ENCODE results near the gene PUSL1. TPM values are rescaled to one million over a fixed set of nuclear protein-coding genes. Genes with fewer than 3 reads are reported as not detected.
A peak's percentile ranks its signal among the peaks of the same experiment; 100 is the strongest.

Gene PUSL1
- total and polyA plus RNA-seq, 2 of the 13 experiments (the other 11 are each of a cell fraction or from before 2014, with no cell fraction given): 8.3 to 22.2 TPM

DNA sequence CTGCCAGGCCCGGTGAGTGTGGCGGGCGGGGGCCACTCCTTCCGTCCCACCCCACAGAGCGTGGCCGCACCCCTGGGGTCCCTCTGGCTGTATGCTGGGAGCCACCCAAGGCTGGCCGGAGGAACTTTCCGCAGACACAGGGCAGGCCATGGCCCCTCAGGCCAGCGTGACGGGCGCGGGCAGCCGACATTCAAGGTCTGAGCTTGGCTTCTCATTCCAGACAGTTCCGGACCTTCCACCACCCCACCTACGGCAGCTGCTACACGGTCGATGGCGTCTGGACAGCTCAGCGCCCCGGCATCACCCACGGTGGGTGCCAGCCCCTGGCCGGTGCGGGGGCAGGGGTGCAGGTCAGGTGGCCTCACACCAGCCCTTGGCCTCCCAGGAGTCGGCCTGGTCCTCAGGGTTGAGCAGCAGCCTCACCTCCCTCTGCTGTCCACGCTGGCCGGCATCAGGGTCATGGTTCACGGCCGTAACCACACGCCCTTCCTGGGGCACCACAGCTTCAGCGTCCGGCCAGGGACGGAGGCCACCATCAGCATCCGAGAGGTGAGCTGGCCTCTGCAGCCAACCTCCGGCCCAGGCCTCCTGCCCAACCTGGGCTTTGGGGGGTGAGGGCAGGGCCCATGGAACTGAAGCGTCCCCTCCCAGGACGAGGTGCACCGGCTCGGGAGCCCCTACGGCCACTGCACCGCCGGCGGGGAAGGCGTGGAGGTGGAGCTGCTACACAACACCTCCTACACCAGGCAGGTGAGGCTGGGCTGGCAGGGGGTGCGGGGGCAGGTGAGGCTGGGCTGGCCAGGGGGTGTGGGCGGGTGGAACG, 20.9 kb upstream of the PUSL1 start (continued):
- TF ChIP-seq, protein P1, sequence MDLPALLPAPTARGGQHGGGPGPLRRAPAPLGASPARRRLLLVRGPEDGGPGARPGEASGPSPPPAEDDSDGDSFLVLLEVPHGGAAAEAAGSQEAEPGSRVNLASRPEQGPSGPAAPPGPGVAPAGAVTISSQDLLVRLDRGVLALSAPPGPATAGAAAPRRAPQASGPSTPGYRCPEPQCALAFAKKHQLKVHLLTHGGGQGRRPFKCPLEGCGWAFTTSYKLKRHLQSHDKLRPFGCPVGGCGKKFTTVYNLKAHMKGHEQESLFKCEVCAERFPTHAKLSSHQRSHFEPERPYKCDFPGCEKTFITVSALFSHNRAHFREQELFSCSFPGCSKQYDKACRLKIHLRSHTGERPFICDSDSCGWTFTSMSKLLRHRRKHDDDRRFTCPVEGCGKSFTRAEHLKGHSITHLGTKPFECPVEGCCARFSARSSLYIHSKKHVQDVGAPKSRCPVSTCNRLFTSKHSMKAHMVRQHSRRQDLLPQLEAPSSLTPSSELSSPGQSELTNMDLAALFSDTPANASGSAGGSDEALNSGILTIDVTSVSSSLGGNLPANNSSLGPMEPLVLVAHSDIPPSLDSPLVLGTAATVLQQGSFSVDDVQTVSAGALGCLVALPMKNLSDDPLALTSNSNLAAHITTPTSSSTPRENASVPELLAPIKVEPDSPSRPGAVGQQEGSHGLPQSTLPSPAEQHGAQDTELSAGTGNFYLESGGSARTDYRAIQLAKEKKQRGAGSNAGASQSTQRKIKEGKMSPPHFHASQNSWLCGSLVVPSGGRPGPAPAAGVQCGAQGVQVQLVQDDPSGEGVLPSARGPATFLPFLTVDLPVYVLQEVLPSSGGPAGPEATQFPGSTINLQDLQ (CRISPR knock-in tag; IDR thresholded peaks at IDR 0.05): no peak
- TF ChIP-seq PHF5A (CRISPR knock-in tag; IDR thresholded peaks at IDR 0.05; ENCODE audit: low read depth, unreplicated experiment) (no peak), ZBTB7B (CRISPR knock-in tag; IDR thresholded peaks at IDR 0.05) (0 out of 2 replicates have a peak, but pooled peaks have one; percentile 23), EHMT2 (IDR thresholded peaks at IDR 0.05; ENCODE audit: borderline replicate concordance, low read depth, low read length) (no peak), SIX1 (CRISPR knock-in tag; IDR thresholded peaks at IDR 0.05; ENCODE audit: borderline replicate concordance) (no peak), ZNF550 (CRISPR knock-in tag; IDR thresholded peaks at IDR 0.05; ENCODE audit: borderline replicate concordance) (no peak), ZNF678 (CRISPR knock-in tag; IDR thresholded peaks at IDR 0.05) (no peak), ZNF354B (CRISPR knock-in tag; IDR thresholded peaks at IDR 0.05) (no peak), CHD2 (IDR thresholded peaks at IDR 0.05; ENCODE audit: low read depth, low read length) (no peak), ZNF335 (CRISPR knock-in tag; IDR thresholded peaks at IDR 0.05) (no peak), ATRX (CRISPR knock-in tag; IDR thresholded peaks at IDR 0.05; ENCODE audit: borderline replicate concordance) (no peak)
- TF ChIP-seq, protein P2, sequence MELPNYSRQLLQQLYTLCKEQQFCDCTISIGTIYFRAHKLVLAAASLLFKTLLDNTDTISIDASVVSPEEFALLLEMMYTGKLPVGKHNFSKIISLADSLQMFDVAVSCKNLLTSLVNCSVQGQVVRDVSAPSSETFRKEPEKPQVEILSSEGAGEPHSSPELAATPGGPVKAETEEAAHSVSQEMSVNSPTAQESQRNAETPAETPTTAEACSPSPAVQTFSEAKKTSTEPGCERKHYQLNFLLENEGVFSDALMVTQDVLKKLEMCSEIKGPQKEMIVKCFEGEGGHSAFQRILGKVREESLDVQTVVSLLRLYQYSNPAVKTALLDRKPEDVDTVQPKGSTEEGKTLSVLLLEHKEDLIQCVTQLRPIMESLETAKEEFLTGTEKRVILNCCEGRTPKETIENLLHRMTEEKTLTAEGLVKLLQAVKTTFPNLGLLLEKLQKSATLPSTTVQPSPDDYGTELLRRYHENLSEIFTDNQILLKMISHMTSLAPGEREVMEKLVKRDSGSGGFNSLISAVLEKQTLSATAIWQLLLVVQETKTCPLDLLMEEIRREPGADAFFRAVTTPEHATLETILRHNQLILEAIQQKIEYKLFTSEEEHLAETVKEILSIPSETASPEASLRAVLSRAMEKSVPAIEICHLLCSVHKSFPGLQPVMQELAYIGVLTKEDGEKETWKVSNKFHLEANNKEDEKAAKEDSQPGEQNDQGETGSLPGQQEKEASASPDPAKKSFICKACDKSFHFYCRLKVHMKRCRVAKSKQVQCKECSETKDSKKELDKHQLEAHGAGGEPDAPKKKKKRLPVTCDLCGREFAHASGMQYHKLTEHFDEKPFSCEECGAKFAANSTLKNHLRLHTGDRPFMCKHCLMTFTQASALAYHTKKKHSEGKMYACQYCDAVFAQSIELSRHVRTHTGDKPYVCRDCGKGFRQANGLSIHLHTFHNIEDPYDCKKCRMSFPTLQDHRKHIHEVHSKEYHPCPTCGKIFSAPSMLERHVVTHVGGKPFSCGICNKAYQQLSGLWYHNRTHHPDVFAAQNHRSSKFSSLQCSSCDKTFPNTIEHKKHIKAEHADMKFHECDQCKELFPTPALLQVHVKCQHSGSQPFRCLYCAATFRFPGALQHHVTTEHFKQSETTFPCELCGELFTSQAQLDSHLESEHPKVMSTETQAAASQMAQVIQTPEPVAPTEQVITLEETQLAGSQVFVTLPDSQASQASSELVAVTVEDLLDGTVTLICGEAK (IDR thresholded peaks at IDR 0.05): no peak
- TF ChIP-seq, protein P2 (CRISPR knock-in tag; IDR thresholded peaks at IDR 0.05): 0 out of 2 replicates have a peak, but pooled peaks have one; percentile 20
- TF ChIP-seq, protein P3, sequence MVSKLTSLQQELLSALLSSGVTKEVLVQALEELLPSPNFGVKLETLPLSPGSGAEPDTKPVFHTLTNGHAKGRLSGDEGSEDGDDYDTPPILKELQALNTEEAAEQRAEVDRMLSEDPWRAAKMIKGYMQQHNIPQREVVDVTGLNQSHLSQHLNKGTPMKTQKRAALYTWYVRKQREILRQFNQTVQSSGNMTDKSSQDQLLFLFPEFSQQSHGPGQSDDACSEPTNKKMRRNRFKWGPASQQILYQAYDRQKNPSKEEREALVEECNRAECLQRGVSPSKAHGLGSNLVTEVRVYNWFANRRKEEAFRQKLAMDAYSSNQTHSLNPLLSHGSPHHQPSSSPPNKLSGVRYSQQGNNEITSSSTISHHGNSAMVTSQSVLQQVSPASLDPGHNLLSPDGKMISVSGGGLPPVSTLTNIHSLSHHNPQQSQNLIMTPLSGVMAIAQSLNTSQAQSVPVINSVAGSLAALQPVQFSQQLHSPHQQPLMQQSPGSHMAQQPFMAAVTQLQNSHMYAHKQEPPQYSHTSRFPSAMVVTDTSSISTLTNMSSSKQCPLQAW (CRISPR knock-in tag; IDR thresholded peaks at IDR 0.05): peak; percentile 57; the same call in 1 of the 2 replicates
- TF ChIP-seq, protein P4, sequence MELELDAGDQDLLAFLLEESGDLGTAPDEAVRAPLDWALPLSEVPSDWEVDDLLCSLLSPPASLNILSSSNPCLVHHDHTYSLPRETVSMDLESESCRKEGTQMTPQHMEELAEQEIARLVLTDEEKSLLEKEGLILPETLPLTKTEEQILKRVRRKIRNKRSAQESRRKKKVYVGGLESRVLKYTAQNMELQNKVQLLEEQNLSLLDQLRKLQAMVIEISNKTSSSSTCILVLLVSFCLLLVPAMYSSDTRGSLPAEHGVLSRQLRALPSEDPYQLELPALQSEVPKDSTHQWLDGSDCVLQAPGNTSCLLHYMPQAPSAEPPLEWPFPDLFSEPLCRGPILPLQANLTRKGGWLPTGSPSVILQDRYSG (CRISPR knock-in tag; IDR thresholded peaks at IDR 0.05): no peak

All from HepG2 (cell line).